Left lung (tissue), 10 donors: Measurements from ENCODE around the gene SUPV3L1. TPM values are rescaled to one million over a fixed set of nuclear protein-coding genes. Genes with fewer than 3 reads are reported as not detected.

Experiments
- ATAC-seq: fragments of 200-7000 bp; cut with Tn5 transposase; one replicate; pipeline ENCODE4 v1.9.1; 2020; ENCODE audit warnings: moderate library complexity
- DNase-seq, 4 donors: peaks; one replicate each; pipeline ENCODE4 v3.0.0-alpha.2; 2013 to 2020
- H3K27ac ChIP-seq, 2 donors: fragments of 200-600 bp; sonication (generic) in 1 of 2; one replicate each; pipeline versions ENCODE4 v1.5.0 to v1.8.0; 2020 to 2021
- H3K27me3 ChIP-seq, 2 donors: fragments of 200-600 bp; sonication (generic) in 1 of 2; one replicate each; pipeline versions ENCODE4 v1.5.0 to v1.8.0; 2020 to 2021
- H3K36me3 ChIP-seq, 2 donors: fragments of 200-600 bp; sonication (generic) in 1 of 2; one replicate each; pipeline versions ENCODE4 v1.5.0 to v1.8.0; 2020 to 2021
- H3K4me1 ChIP-seq, 2 donors: fragments of 200-600 bp; one replicate each; pipeline ENCODE4 v1.8.0; 2021
- H3K4me3 ChIP-seq, 2 donors: fragments of 200-600 bp; sonication (generic) in 1 of 2; one replicate each; pipeline versions ENCODE4 v1.5.0 to v1.8.0; 2020 to 2021; ENCODE audit warnings: mild to moderate bottlenecking in 1 of 2
- H3K9me3 ChIP-seq, 2 donors: fragments of 200-600 bp; sonication (generic) in 1 of 2; one replicate each; pipeline versions ENCODE4 v1.5.0 to v1.8.0; 2020 to 2021
- CTCF ChIP-seq, 2 donors: fragments of 200-600 bp; sonication (generic) in 1 of 2; IDR thresholded peaks; one replicate each; pipeline versions ENCODE4 v1.5.0 to v1.8.0; 2021; ENCODE audit warnings: antibody characterized with exemption in 2 of 2
- intact Hi-C, 2 donors: fragments of 100-400 bp; cut with DNase I; formaldehyde crosslinking; loops; one replicate each; pipeline versions ENCODE4 v1.11.2 to v1.14.2; 2022
- polyA plus RNA-seq, 6 donors: library from polyadenylated mRNA; unstranded; fragments of 120-200 nt; gene quantifications; one replicate each; pipeline ENCODE4 v1.2.1, GENCODE V29; 2013; ENCODE audit not compliant: insufficient read length in 6 of 6
- total RNA-seq, 2 donors: library from RNA; stranded (reverse); fragmentation: NEBNext Ultra II Directional; extraction: Animal tissue kit (Norgen Biotek cat#: 25700); gene quantifications; one replicate each; pipeline ENCODE4 v1.2.1, GENCODE V29; 2021
- donor health status: DM: no; HTN: yes; CAD: no.
- donor health status: DM: no; HTN: no; CAD: no.

SUPV3L1 gene
- total and polyA plus RNA-seq, 8 donors: 15.8 to 47.6 (median 39.6) TPM

GRCh38 chr10:69237528-69238159 lies 57.6 kb downstream of the SUPV3L1 start:
- Histone ChIP-seq H3K4me3 (no peak overlapping the region), H3K27me3 (no peaks in the 10 kb centered on the region), H3K27ac (no peak overlapping the region), H3K9me3 (no peaks in the 10 kb centered on the region), H3K36me3 (no peaks in the 10 kb centered on the region), H3K4me1 (peaks cover 0 to 20% of the 10 kb centered on the region in 2 donors)
- DNase-seq (peak; percentile 80 to 95 (median 86)), ATAC-seq (peak; percentile 99)
- intact Hi-C loops: loop anchor here (5.0 to 10.0 kb wide), 3 partner anchors 155 to 267 kb away; no protein-coding TSS in a partner anchor
- TF ChIP-seq CTCF (IDR thresholded peaks at IDR 0.05): peak; percentile 92 to 93

GRCh38 chr10:69239136-69239535 lies 59.1 kb downstream of the SUPV3L1 start:
- H3K4me3 ChIP-seq: no peak overlapping the region
- H3K27me3 ChIP-seq: no peaks in the 10 kb centered on the region
- ATAC-seq (no peak), DNase-seq (no peak)
- H3K9me3 ChIP-seq: no peaks in the 10 kb centered on the region
- peaks cover 0 to 20% of the 10 kb centered on the region in 2 donors for H3K4me1 ChIP-seq
- TF ChIP-seq CTCF (IDR thresholded peaks at IDR 0.05): no peak
- H3K36me3 ChIP-seq: no peaks in the 10 kb centered on the region
- H3K27ac ChIP-seq: peak overlapping the region in 1 of 2 donors; percentile 18
- intact Hi-C loops: loop anchor here (5.0 to 10.0 kb wide), 3 partner anchors 153 to 266 kb away; no protein-coding TSS in a partner anchor

GRCh38 chr10:69239816-69240434 lies 59.9 kb downstream of the SUPV3L1 start:
- Histone ChIP-seq H3K27ac (peak overlapping the region in 1 of 2 donors; percentile 18), H3K4me1 (peaks cover 0 to 20% of the 10 kb centered on the region in 2 donors), H3K4me3 (no peak overlapping the region), H3K27me3 (no peaks in the 10 kb centered on the region), H3K9me3 (no peaks in the 10 kb centered on the region), H3K36me3 (no peaks in the 10 kb centered on the region)
- no peak for TF ChIP-seq CTCF (IDR thresholded peaks at IDR 0.05)
- intact Hi-C loops: loop anchor here (5.0 to 10.0 kb wide), 3 partner anchors 152 to 265 kb away; no protein-coding TSS in a partner anchor
- ATAC-seq: no peak
- DNase-seq: no peak

- no peak for TF ChIP-seq CTCF (IDR thresholded peaks at IDR 0.05)
- Histone ChIP-seq H3K27ac (no peak overlapping the region), H3K27me3 (no peaks in the 10 kb centered on the region), H3K36me3 (no peaks in the 10 kb centered on the region), H3K4me3 (no peak overlapping the region), H3K4me1 (peaks cover 0 to 20% of the 10 kb centered on the region in 2 donors), H3K9me3 (no peaks in the 10 kb centered on the region)
- ATAC-seq: no peak
- intact Hi-C loops: no loop called here
- no peak for DNase-seq
These were observed 60.4 kb downstream of the SUPV3L1 start for GRCh38 chr10:69240455-69240854.

- Histone ChIP-seq H3K4me3 (no peak overlapping the region), H3K27ac (no peak overlapping the region), H3K4me1 (peaks cover 0 to 20% of the 10 kb centered on the region in 2 donors), H3K36me3 (no peaks in the 10 kb centered on the region), H3K27me3 (no peaks in the 10 kb centered on the region), H3K9me3 (no peaks in the 10 kb centered on the region)
- ATAC-seq: no peak
- TF ChIP-seq CTCF (IDR thresholded peaks at IDR 0.05): no peak
- intact Hi-C loops: no loop called here
- DNase-seq: no peak
These were observed 61.5 kb downstream of the SUPV3L1 start for GRCh38 chr10:69241575-69241974.
